ENCODE data around the gene EIF3D.

The EIF3D gene

GRCh38 chr22:36497910-36498665 is 30.9 kb downstream of the EIF3D start:
- no peak overlapping the region for H3K4me3 ChIP-seq (ENCODE audit: low read depth, low read length)
- DNase-seq (ENCODE audit: low read depth, low spot score) = no peak
- CTCF ChIA-PET = interaction anchor here (1.1 to 5.0 kb wide), 2 partner anchors 9 to 11 kb away, joined by 3 to 22 read pairs; partner anchors contain the start of gene FOXRED2
- TF ChIP-seq CTCF (IDR thresholded peaks at IDR 0.05; ENCODE audit: insufficient read depth, low read length, missing control alignments) = no peak
- POLR2A ChIA-PET = no interaction called here

GRCh38 chr22:36493690-36494110 is 35.3 kb downstream of the EIF3D start:
- H3K4me3 ChIP-seq (ENCODE audit: low read depth, low read length) = no peak overlapping the region
- POLR2A ChIA-PET = no interaction called here
- CTCF ChIA-PET = interaction anchor here (0.6 to 1.4 kb wide), 5 partner anchors 18 to 476 kb away, joined by 3 to 4 read pairs (median 3); no protein-coding TSS in a partner anchor
- TF ChIP-seq CTCF (IDR thresholded peaks at IDR 0.05; ENCODE audit: insufficient read depth, low read length, missing control alignments) = no peak
- no peak for DNase-seq (ENCODE audit: low read depth, low spot score)

GRCh38 chr22:36492109-36492508 is 36.9 kb downstream of the EIF3D start:
- no peak for TF ChIP-seq CTCF (IDR thresholded peaks at IDR 0.05; ENCODE audit: insufficient read depth, low read length, missing control alignments)
- CTCF ChIA-PET = interaction anchor here (1.2 to 6.9 kb wide), 4 partner anchors 12 to 296 kb away, joined by 4 to 64 read pairs (median 5); no protein-coding TSS in a partner anchor
- H3K4me3 ChIP-seq (ENCODE audit: low read depth, low read length) = no peak overlapping the region
- DNase-seq (ENCODE audit: low read depth, low spot score) = no peak
- POLR2A ChIA-PET = no interaction called here

GRCh38 chr22:36491155-36491554 is 37.8 kb downstream of the EIF3D start:
- no peak for TF ChIP-seq CTCF (IDR thresholded peaks at IDR 0.05; ENCODE audit: insufficient read depth, low read length, missing control alignments)
- POLR2A ChIA-PET = no interaction called here
- no peak for DNase-seq (ENCODE audit: low read depth, low spot score)
- H3K4me3 ChIP-seq (ENCODE audit: low read depth, low read length) = no peak overlapping the region
- CTCF ChIA-PET = interaction anchor here (1.5 to 6.9 kb wide), 2 partner anchors 295 to 350 kb away, joined by 4 to 64 read pairs; no protein-coding TSS in a partner anchor

GRCh38 chr22:36486619-36487384 is 42.2 kb downstream of the EIF3D start:
- ChIA-PET POLR2A (no interaction called here), CTCF (interaction anchor here (0.5 to 6.9 kb wide), 59 partner anchors 10 to 569 kb away, joined by 3 to 64 read pairs (median 5); partner anchors contain the start of genes APOL2 and APOL4)
- H3K4me3 ChIP-seq (ENCODE audit: low read depth, low read length) = no peak overlapping the region
- TF ChIP-seq CTCF (IDR thresholded peaks at IDR 0.05; ENCODE audit: insufficient read depth, low read length, missing control alignments) = peak; percentile 59
- DNase-seq (ENCODE audit: low read depth, low spot score) = no peak
